GM23338 (cell line): ENCODE data around the gene ATG9B.

Source experiments
- CREB1 ChIP-seq: fragments of 250-450 bp; sonication (Bioruptor Pico); IDR thresholded peaks from 2 replicates; pipeline ENCODE4 v1.5.0; 2020; ENCODE audit warnings: low read depth, mild to moderate bottlenecking, moderate library complexity
- CTCF ChIP-seq, 2 experiments: fragments of 200-600 bp in 1 of 2; sonication (generic) in 1 of 2; conservative IDR thresholded peaks; 2 replicates each; pipeline versions ENCODE4 v1.5.1 to v1.6.1; 2016 to 2017; ENCODE audit warnings: antibody characterized with exemption in 2 of 2, low read depth in 2 of 2, mild to moderate bottlenecking in 2 of 2, moderate library complexity in 1 of 2
- ETS1 ChIP-seq: IDR thresholded peaks from 2 replicates; pipeline ENCODE4 v1.6.1; 2016; ENCODE audit warnings: antibody characterized with exemption
- EZH2 ChIP-seq: fragments of 200-600 bp; sonication (generic); IDR thresholded peaks from one replicate; pipeline ENCODE4 v1.8.0; 2017; ENCODE audit warnings: antibody characterized with exemption, mild to moderate bottlenecking, low read depth; ENCODE audit not compliant: unreplicated experiment
- EZH2phosphoT487 ChIP-seq: fragments of 200-600 bp; sonication (generic); IDR thresholded peaks from one replicate; pipeline ENCODE4 v1.8.1; 2018; ENCODE audit warnings: antibody characterized with exemption; ENCODE audit not compliant: unreplicated experiment
- JUNB ChIP-seq: IDR thresholded peaks from one replicate; pipeline ENCODE4 v1.6.1; 2016; ENCODE audit warnings: antibody characterized with exemption; ENCODE audit not compliant: unreplicated experiment
- NANOG ChIP-seq: IDR thresholded peaks from 2 replicates; pipeline ENCODE4 v1.6.1; 2016; ENCODE audit warnings: antibody characterized with exemption, borderline replicate concordance
- POLR2AphosphoS5 ChIP-seq: IDR thresholded peaks from 2 replicates; pipeline ENCODE4 v1.6.1; 2016; ENCODE audit warnings: antibody characterized with exemption, low read depth
- REST ChIP-seq: IDR thresholded peaks from one replicate; pipeline ENCODE4 v1.6.1; 2018; ENCODE audit warnings: antibody characterized with exemption; ENCODE audit not compliant: unreplicated experiment
- ZNF331 ChIP-seq: fragments of 250-450 bp; sonication (Bioruptor Pico); IDR thresholded peaks from 2 replicates; pipeline ENCODE4 v1.5.0; 2020; ENCODE audit warnings: low read depth, mild to moderate bottlenecking, moderate library complexity

GRCh38 chr7:151051108-151051507 lies 26.8 kb upstream of the ATG9B start:
- no peak for TF ChIP-seq CTCF (conservative IDR thresholded peaks at IDR 0.05; ENCODE audit: low read depth in 2 of 2)
- TF ChIP-seq NANOG = no peak
- TF ChIP-seq POLR2AphosphoS5 = peak; percentile 48; the same call in 1 of the 2 replicates
- no peak for TF ChIP-seq EZH2
- no peak for TF ChIP-seq ETS1
- TF ChIP-seq JUNB = no peak
- TF ChIP-seq EZH2phosphoT487 = no peak
- TF ChIP-seq ZNF331 (CRISPR knock-in tag) = no peak
- TF ChIP-seq REST = peak; percentile 95
- peak; percentile 72 for TF ChIP-seq CREB1 (CRISPR knock-in tag)
